ACHN (cell line): ENCODE measurements around the gene GALNT14.

Source experiments
- DNase-seq: peaks from one replicate; pipeline ENCODE4 v3.0.0-alpha.2; 2015
- in situ Hi-C: cut with HindIII; loops from 2 replicates; pipeline ENCODE4 v1.10.0; 2017; ENCODE audit warnings: low sequenced_read_pairs, low pct_ligation_motif_present, low pct_unique_long_range_greater_than_20kb

The GALNT14 gene

DNA sequence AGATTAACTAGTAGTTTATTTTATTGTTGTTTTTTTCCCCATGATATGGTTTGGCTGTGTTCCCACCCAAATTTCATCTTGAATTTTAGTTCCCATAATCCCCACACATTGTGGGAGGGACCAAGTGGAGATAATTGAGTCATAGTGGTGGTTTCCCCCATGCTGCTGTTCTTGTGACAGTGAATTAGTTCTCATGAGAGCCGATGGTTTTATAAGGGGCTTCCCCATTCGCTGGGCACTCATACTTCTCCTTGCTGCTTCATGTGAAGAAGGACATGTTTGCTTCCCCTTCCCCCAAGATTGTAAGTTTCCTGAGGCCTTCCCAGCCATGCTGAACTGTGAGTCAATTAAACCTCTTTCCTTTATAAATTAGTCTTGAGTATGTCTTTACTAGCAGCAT lies 36.5 kb downstream of the GALNT14 start:
- no peak for DNase-seq
- in situ Hi-C loops, result no loop called here

DNA sequence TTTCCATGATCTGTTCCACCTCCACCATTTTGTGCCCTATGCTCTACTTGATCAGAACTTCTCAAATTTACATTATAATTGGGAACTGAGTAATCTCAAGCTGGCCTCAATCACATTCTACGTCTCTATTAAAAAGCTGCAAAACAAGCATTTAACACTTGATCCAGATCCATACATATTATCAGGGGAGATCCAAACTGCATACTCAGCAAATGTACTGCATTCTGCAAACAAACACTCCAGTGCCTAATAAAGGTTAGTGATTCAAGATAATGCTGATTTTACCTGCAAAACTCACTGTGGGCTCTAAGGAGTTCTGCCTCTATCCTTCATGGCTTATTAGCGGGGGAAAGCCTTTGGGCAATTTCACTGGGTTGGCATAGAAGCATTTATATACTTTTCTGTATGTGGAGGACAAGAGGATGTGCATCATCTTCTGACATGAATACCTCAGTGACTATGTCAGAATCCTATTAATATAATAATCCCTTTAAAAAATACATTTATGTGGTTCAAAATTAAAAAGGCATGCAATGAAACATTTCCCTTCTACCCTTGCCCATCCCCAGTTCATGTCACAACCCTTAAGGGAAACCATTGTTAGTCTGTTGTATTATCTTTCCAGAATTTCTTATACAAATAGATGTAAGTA lies 40.2 kb downstream of the GALNT14 start:
- in situ Hi-C loops, result no loop called here
- DNase-seq, result no peak

DNA sequence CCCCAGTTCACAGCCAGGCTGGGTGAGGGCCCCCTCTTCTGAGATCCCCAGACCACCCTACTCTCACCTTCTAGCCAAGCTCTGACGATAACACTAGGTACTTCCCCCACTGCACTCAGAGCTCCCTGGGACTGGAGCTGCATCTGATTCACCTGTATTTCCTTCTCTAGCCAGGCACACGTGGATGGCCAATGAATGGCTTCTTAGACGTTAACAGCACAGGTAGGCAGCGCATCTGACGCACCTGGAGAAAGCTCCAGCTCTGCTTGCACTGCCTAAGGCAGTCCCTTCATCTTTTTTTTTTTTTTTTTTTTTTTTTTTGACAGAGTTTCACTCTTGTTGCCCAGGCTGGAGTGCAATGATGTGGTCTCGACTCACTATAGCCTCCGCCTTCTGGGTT lies 48.1 kb downstream of the GALNT14 start:
- no peak for DNase-seq
- in situ Hi-C loops, result no loop called here

GRCh38 chr2:31089645-31090044 lies 48.6 kb downstream of the GALNT14 start:
- in situ Hi-C loops, result no loop called here

DNA sequence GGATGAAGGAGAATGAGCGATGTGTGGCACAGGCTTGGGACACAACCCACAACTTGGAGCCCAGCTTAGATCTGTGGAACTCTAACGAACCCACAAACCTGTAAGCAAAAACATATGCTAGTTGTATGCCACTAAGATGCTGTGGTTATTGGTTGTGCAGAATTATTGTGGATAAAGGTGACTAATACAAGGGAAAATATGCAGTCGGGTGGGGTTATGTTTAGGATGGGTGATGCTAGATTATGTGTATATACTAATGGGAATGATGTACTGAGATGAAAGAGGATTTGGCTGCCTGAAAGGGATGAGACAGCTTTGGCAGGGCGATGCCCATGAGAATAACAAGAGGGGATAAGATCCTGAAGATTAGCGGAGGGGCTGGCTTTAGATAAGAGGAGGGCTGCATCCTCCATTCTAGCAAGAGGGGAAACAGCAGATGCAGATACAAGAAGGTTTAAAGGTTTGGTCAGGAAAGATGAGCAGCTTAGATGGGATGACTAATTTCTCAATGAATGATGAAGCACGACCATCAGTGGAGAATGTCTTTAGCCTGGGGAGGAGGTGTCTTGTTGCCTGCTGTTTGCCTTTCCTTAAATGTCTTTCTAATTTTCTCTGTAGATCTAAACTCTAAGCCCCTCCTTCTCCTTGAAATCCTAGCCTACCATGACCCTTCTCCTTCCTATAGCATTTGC lies 49.6 kb downstream of the GALNT14 start:
- in situ Hi-C loops, result no loop called here
- no peak for DNase-seq

More at GRCh38 chr2:31089645-31090044, 48.6 kb downstream of the GALNT14 start:
- no peak for DNase-seq

- in situ Hi-C loops, result no loop called here
- DNase-seq, result peak; percentile 61
These were observed 50.7 kb downstream of the GALNT14 start for GRCh38 chr2:31087491-31087890.

DNA sequence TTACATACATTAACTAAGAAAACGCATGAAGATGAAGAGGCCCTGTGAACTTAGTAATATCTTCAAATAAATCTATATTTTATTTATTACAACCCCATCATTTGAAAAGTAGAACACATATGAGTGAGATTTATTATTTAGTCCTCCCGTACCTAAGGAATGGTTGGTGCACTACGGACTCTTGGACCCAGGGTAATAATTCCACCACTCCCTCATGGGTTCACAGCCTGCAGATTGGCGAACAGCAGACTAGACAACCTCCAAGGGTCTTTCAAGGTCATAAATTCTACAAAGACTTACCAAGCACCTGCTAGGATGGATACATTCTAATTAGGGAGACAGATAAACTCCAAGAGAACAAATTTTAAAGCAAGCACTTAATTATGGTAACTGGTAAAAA lies 51.6 kb downstream of the GALNT14 start:
- no peak for DNase-seq
- in situ Hi-C loops, result no loop called here

DNA sequence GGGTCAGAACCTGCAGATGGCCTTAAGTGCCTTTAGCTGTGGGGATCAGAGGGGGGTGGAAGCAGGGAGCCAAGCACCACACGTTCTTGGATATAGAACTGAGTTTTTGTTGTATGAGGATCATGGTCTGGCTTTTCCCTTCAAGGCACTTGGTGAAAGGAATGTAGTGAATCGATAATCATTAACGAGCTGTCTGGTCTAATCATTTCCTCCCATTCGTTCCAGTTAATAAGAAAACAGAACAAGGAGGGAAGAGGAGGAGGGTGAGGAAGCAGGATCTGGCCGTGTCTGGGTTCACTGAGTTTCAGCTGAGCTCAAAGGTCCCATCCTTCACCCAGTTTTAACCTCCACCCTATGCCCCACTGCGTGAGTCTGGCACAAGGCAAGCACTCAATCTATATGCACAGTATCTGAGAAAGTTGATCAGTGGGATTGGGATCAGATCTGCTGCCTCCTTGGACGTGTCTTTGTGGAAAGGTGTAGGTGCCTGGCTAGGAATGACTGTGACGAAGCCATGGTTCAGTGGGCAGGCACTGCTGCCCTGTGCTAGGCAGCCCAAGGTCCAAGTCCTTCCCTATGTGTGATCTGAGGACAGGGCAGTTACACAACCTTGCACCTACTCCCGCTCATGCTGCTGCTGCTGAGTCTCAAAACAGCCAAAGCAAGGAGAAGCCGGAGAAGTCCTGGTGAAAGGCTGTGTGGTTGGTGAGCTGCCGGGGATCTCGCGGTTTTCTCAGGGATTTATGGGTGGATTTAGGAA lies 54.8 kb downstream of the GALNT14 start:
- peak; percentile 94 for DNase-seq
- in situ Hi-C loops, result no loop called here

GRCh38 chr2:31082002-31082401 lies 56.2 kb downstream of the GALNT14 start:
- in situ Hi-C loops, result no loop called here
- no peak for DNase-seq

DNA sequence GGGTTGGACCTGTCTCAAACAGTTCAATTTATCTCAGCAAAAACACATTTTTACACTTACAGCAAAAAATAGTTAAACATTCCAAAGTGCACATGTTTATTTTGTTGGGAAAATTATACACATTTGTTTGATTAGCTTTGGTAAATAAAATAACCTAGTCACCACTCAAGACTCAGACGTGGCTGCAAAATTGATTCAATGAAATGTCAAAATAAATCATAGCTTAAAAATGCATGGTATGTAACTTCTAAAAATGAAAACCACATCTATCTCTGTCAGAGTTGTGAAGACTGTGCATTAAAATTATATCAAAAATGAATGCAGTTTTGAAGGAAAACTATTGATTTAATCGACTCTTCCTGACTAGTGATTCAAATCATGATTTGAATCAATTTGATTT lies 56.7 kb downstream of the GALNT14 start:
- in situ Hi-C loops, result no loop called here
- no peak for DNase-seq

DNA sequence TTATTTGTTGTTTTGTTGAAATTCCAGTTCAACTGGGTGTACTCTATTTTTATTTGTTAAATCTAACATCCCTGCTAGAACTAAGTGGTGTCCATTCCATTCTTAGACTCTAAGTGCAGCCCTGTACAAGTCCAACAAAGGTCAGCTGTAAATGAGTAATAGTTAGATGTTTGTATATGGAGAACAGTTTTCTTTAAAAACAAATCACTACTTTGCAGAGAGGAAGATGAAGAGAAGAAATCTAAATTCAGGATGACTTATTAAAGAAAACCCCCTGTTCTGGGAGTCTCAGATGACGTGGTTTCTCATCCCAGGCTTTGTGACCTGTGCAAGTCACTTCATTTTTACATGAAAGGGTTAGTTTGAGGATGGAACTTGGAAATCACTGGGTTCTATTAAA lies 57.9 kb downstream of the GALNT14 start:
- DNase-seq, result no peak
- in situ Hi-C loops, result no loop called here

GRCh38 chr2:31079665-31080064 lies 58.6 kb downstream of the GALNT14 start:
- peak; percentile 20 for DNase-seq
- in situ Hi-C loops, result no loop called here

DNA sequence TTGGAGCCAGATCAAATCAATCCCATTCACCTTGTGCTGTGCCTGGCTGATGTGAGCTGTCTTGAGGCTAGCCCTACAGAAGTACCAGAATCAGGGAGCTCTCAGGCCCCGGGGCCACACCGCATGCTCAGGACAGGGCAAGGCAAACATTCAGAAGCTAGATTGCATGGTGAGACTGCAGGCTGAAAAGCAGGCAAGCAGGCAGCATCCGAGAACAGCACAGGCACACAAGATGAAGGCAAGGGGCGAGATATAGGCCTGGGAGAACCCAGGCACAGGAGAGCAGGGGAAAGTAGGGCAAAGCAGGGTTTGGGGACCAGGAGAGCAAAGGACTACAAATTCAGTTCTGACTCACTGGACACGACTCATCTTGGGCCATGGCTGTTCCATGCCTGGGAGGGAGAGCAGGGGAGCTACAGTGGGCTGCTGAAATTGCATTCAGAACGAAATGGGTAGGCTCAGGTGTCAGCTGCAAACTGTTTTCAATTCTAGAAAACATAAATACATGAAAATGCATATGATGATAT lies 59.6 kb downstream of the GALNT14 start:
- in situ Hi-C loops, result no loop called here
- DNase-seq, result peak; percentile 34

DNA sequence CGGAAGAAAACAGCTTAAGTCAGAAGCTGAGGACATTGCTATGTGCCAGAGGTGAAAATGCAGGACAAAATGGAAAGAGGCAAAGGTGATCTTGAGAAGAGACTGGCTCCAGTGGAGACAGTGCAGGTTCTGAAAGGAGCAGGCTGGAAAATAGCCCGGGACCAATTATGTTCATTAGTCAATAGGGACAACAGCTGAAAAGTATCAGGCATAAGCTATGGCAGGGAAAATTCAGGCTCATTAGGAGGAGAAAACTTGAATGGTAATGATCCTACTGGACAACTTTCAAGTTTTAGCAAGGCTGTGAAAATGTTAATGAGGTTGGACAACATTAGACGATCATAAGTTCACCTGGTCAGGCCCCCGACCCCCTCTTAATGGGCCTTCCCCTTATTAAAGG lies 60.2 kb downstream of the GALNT14 start:
- DNase-seq, result no peak
- in situ Hi-C loops, result no loop called here

GRCh38 chr2:31075941-31076590 lies 62.2 kb downstream of the GALNT14 start:
- in situ Hi-C loops, result no loop called here
- no peak for DNase-seq

GRCh38 chr2:31075431-31075830 lies 62.8 kb downstream of the GALNT14 start:
- DNase-seq, result no peak
- in situ Hi-C loops, result no loop called here

- DNase-seq, result no peak
- in situ Hi-C loops, result no loop called here
These were observed 66.5 kb downstream of the GALNT14 start for GRCh38 chr2:31071741-31072140.

GRCh38 chr2:31070339-31071125 lies 67.7 kb downstream of the GALNT14 start:
- peak; percentile 29 for DNase-seq

More at GRCh38 chr2:31070339-31071125, 67.7 kb downstream of the GALNT14 start:
- in situ Hi-C loops, result no loop called here
